Liver (tissue), 9 donors: ENCODE measurements around the gene CTPS2. TPM values are rescaled to one million over a fixed set of nuclear protein-coding genes. Genes with fewer than 3 reads are reported as not detected.

ENCODE experiments used
- DNase-seq: peaks from one replicate; pipeline ENCODE4 v3.0.0-alpha.2; 2017; ENCODE audit warnings: low spot score
- H3K27ac ChIP-seq, 2 donors: one replicate each; pipeline ENCODE4 v1.7.0; 2013; ENCODE audit warnings: inconsistent platforms in 2 of 2, low read length in 2 of 2, control low read depth in 1 of 2, low read depth in 1 of 2, mild to moderate bottlenecking in 1 of 2
- H3K27me3 ChIP-seq, 4 donors: one replicate each; pipeline versions ENCODE4 v1.6.1 to v1.7.0; 2013; ENCODE audit warnings: low read length in 3 of 4, inconsistent platforms in 1 of 4, mild to moderate bottlenecking in 1 of 4, moderate library complexity in 1 of 4; ENCODE audit not compliant: control insufficient read depth in 4 of 4, insufficient read depth in 4 of 4
- H3K36me3 ChIP-seq, 4 donors: one replicate each; pipeline versions ENCODE4 v1.6.1 to v1.7.0; 2013; ENCODE audit warnings: low read length in 3 of 4, mild to moderate bottlenecking in 3 of 4, low read depth in 1 of 4, moderate library complexity in 1 of 4; ENCODE audit not compliant: control insufficient read depth in 4 of 4, insufficient read depth in 3 of 4
- H3K4me1 ChIP-seq, 4 donors: one replicate each; pipeline versions ENCODE4 v1.6.1 to v1.7.0; 2013; ENCODE audit warnings: low read length in 3 of 4, mild to moderate bottlenecking in 3 of 4, moderate library complexity in 1 of 4; ENCODE audit not compliant: control insufficient read depth in 4 of 4, insufficient read depth in 4 of 4
- H3K4me3 ChIP-seq, 3 donors: one replicate each; pipeline versions ENCODE4 v1.6.1 to v1.7.0; 2013; ENCODE audit warnings: low read length in 3 of 3, control low read depth in 1 of 3, low read depth in 1 of 3, mild to moderate bottlenecking in 1 of 3
- H3K9ac ChIP-seq, 2 donors: one replicate each; pipeline ENCODE4 v1.7.0; 2013; ENCODE audit warnings: low read length in 2 of 2, mild to moderate bottlenecking in 2 of 2, moderate library complexity in 2 of 2, control low read depth in 1 of 2, low read depth in 1 of 2
- H3K9me3 ChIP-seq, 4 donors: one replicate each; pipeline versions ENCODE4 v1.6.1 to v1.7.0; 2013; ENCODE audit warnings: low read length in 3 of 4; ENCODE audit not compliant: control insufficient read depth in 4 of 4
- ATF3 ChIP-seq: IDR thresholded peaks from 2 replicates; pipeline ENCODE4 v1.6.1; 2016; ENCODE audit warnings: antibody characterized with exemption
- CTCF ChIP-seq: fragments of 150-350 bp; IDR thresholded peaks from 2 replicates; pipeline ENCODE4 v1.5.1; 2017; ENCODE audit warnings: improper control_type of control experiment, low read depth, low read length; ENCODE audit not compliant: missing input control
- EGR1 ChIP-seq, 2 donors: IDR thresholded peaks; 2 replicates each; pipeline ENCODE4 v1.6.1; 2016 to 2018; ENCODE audit warnings: antibody characterized with exemption in 2 of 2, low read depth in 2 of 2
- FOXA1 ChIP-seq: IDR thresholded peaks from 2 replicates; pipeline ENCODE4 v1.6.1; 2016; ENCODE audit warnings: antibody characterized with exemption
- FOXA2 ChIP-seq: IDR thresholded peaks from 2 replicates; pipeline ENCODE4 v1.6.1; 2016; ENCODE audit warnings: antibody characterized with exemption
- GABPA ChIP-seq, 2 donors: IDR thresholded peaks in 1 of 2; conservative IDR thresholded peaks in 1 of 2; 2 replicates each; pipeline ENCODE4 v1.6.1; 2016; ENCODE audit warnings: antibody characterized with exemption in 2 of 2, mild to moderate bottlenecking in 1 of 2, moderate library complexity in 1 of 2
- HNF4A ChIP-seq, 2 donors: conservative IDR thresholded peaks; 2 replicates each; pipeline ENCODE4 v1.6.1; 2016; ENCODE audit warnings: antibody characterized with exemption in 2 of 2, mild to moderate bottlenecking in 2 of 2
- HNF4G ChIP-seq: IDR thresholded peaks from 2 replicates; pipeline ENCODE4 v1.6.1; 2016; ENCODE audit warnings: antibody characterized with exemption
- JUND ChIP-seq, 2 donors: IDR thresholded peaks; 2 replicates each; pipeline ENCODE4 v1.6.1; 2016; ENCODE audit warnings: antibody characterized with exemption in 2 of 2
- MAX ChIP-seq: IDR thresholded peaks from 2 replicates; pipeline ENCODE4 v1.6.1; 2016; ENCODE audit warnings: antibody characterized with exemption
- NR2F2 ChIP-seq: IDR thresholded peaks from 2 replicates; pipeline ENCODE4 v1.6.1; 2016; ENCODE audit warnings: antibody characterized with exemption
- RAD21 ChIP-seq, 2 donors: IDR thresholded peaks; 2 replicates each; pipeline ENCODE4 v1.6.1; 2016; ENCODE audit warnings: antibody characterized with exemption in 2 of 2, mild to moderate bottlenecking in 2 of 2
- REST ChIP-seq: IDR thresholded peaks from 2 replicates; pipeline ENCODE4 v1.6.1; 2016; ENCODE audit warnings: antibody characterized with exemption, mild to moderate bottlenecking
- RXRA ChIP-seq, 2 donors: IDR thresholded peaks; 2 replicates each; pipeline ENCODE4 v1.6.1; 2017 to 2018; ENCODE audit warnings: antibody characterized with exemption in 2 of 2, mild to moderate bottlenecking in 1 of 2
- SP1 ChIP-seq: IDR thresholded peaks from 2 replicates; pipeline ENCODE4 v1.6.1; 2018; ENCODE audit warnings: antibody characterized with exemption, mild to moderate bottlenecking
- TAF1 ChIP-seq: conservative IDR thresholded peaks from 2 replicates; pipeline ENCODE4 v1.6.1; 2016; ENCODE audit warnings: antibody characterized with exemption, mild to moderate bottlenecking
- YY1 ChIP-seq: IDR thresholded peaks from 2 replicates; pipeline ENCODE4 v1.6.1; 2016; ENCODE audit warnings: antibody characterized with exemption, mild to moderate bottlenecking
- ZBTB33 ChIP-seq: IDR thresholded peaks from 2 replicates; pipeline ENCODE4 v1.6.1; 2016; ENCODE audit warnings: antibody characterized with exemption
- WGBS: extraction: QIAGEN DNeasy Blood & Tissue Kit; methylation state at CpG from one replicate; pipeline ENCODE4 v1.1.7; 2013; 5-methylcytosine and 5-hydroxymethylcytosine counted together
- polyA plus RNA-seq, 2 donors: library from polyadenylated mRNA; stranded (reverse) in 1 of 2; unstranded in 1 of 2; fragments of 200-250 nt in 1 of 2; fragments of >200 nt in 1 of 2; fragmentation: Nextera tagmentation in 1 of 2; extraction: Ambion mirVana in 1 of 2; gene quantifications; one replicate each; pipeline versions ENCODE4 v1.2.1 to v1.2.3, GENCODE V29; 2013 to 2015
- total RNA-seq, 2 donors: library from RNA; depleted of rRNA; stranded (reverse); fragments of >200 nt; gene quantifications; one replicate each; pipeline ENCODE4 v1.2.3, GENCODE V29; 2014
- donor health status: healthy.
- donor health status: healthy.
- donor health status: healthy.
- donor health status: healthy.
- donor health status: healthy.

The CTPS2 gene
- total and polyA plus RNA-seq, 4 donors = 3.0 to 11.2 (median 7.2) TPM

GRCh38 chrX:16639966-16640365 is 72.5 kb downstream of the CTPS2 start:
- Histone ChIP-seq H3K9me3 (no peaks in the 10 kb centered on the region), H3K36me3 (peaks cover 0 to 2% (median under 1%) of the 10 kb centered on the region in 4 donors), H3K4me1 (no peaks in the 10 kb centered on the region), H3K27me3 (no peaks in the 10 kb centered on the region), H3K4me3 (no peak overlapping the region), H3K9ac (no peak overlapping the region), H3K27ac (no peak overlapping the region)
- 90% methylated on average over 6 of the region's 6 CpGs for WGBS
- no peak for DNase-seq
- TF ChIP-seq GABPA (IDR thresholded peaks at IDR 0.05 in 1 of 2, conservative IDR thresholded peaks at IDR 0.05 in 1 of 2) (no peak), NR2F2 (no peak), RAD21 (IDR thresholded peaks at IDR 0.05) (no peak), ZBTB33 (no peak), RXRA (IDR thresholded peaks at IDR 0.05) (no peak), CTCF (no peak), HNF4A (conservative IDR thresholded peaks at IDR 0.05) (no peak), TAF1 (no peak), MAX (no peak), ATF3 (no peak), FOXA2 (no peak)

GRCh38 chrX:16638533-16638932 is 73.9 kb downstream of the CTPS2 start:
- no peaks in the 10 kb centered on the region for H3K27me3 ChIP-seq
- H3K4me1 ChIP-seq = no peaks in the 10 kb centered on the region
- no peak overlapping the region for H3K27ac ChIP-seq
- 97% methylated on average over 7 of the region's 7 CpGs for WGBS
- no peaks in the 10 kb centered on the region for H3K9me3 ChIP-seq
- no peak overlapping the region for H3K4me3 ChIP-seq
- H3K9ac ChIP-seq = no peak overlapping the region
- peaks cover 0 to 2% (median under 1%) of the 10 kb centered on the region in 4 donors for H3K36me3 ChIP-seq
- TF ChIP-seq HNF4G = no peak
- TF ChIP-seq JUND (IDR thresholded peaks at IDR 0.05) = no peak
- TF ChIP-seq RXRA (IDR thresholded peaks at IDR 0.05) = no peak
- no peak for TF ChIP-seq NR2F2
- TF ChIP-seq SP1 = no peak
- no peak for TF ChIP-seq GABPA (IDR thresholded peaks at IDR 0.05 in 1 of 2, conservative IDR thresholded peaks at IDR 0.05 in 1 of 2)
- TF ChIP-seq YY1 = no peak
- no peak for TF ChIP-seq FOXA1
- TF ChIP-seq ZBTB33 = no peak
- no peak for TF ChIP-seq REST
- TF ChIP-seq FOXA2 = no peak
- no peak for TF ChIP-seq MAX
- no peak for TF ChIP-seq TAF1
- no peak for TF ChIP-seq EGR1 (IDR thresholded peaks at IDR 0.05; ENCODE audit: low read depth in 2 of 2)
- TF ChIP-seq CTCF = no peak
- no peak for TF ChIP-seq HNF4A (conservative IDR thresholded peaks at IDR 0.05)
- TF ChIP-seq RAD21 (IDR thresholded peaks at IDR 0.05) = no peak
- TF ChIP-seq ATF3 = no peak
- DNase-seq = no peak
